HCT116 (cell line): ENCODE data around the gene RNF186. TPM values are rescaled to one million over a fixed set of nuclear protein-coding genes. Genes with fewer than 3 reads are reported as not detected.

Source experiments
- ATAC-seq: fragments of 200-7000 bp; cut with Tn5 transposase; 2 replicates; pipeline ENCODE4 v1.9.1; 2020; ENCODE audit warnings: mild to moderate bottlenecking, moderate library complexity
- BruUV-seq: library from RNA; stranded (reverse); fragments of 400-500 nt; replicated peaks from 2 replicates; lab custom pipeline; 2021; lab: Mats Ljungman, UMichigan
- CTCF ChIA-PET: fragments of 300-600 bp; sonication (Branson Sonifier 250); formaldehyde crosslinking; loops from one replicate; lab custom pipeline; 2021; ENCODE audit warnings: antibody characterized with exemption; lab: Charles Lee
- POLR2A ChIA-PET: fragments of 300-600, 350-600 bp; sonication (Branson Sonifier 250); formaldehyde crosslinking; loops from one replicate; lab custom pipeline; 2021; ENCODE audit warnings: antibody characterized with exemption; lab: Charles Lee
- RAD21 ChIA-PET, 2 experiments: fragments of 300-600 bp; sonication (Branson Sonifier 250); formaldehyde crosslinking; loops; one replicate each; lab custom pipeline; 2023; ENCODE audit warnings: low total read pairs in 2 of 2; ENCODE audit not compliant: uncharacterized antibody in 2 of 2, unreplicated experiment in 2 of 2, low non-redundant PET in 1 of 2; lab: Charles Lee
- DNase-seq: peaks from one replicate; pipeline ENCODE4 v3.0.0-alpha.2; 2010; ENCODE audit warnings: low read depth, low spot score
- H2AFZ ChIP-seq: fragments of 200-600 bp; shearing (Covaris generic), sonication (generic); 2 replicates; pipeline ENCODE4 v1.6.1; 2017; ENCODE audit warnings: low read depth, mixed run types, mixed read lengths, antibody characterized with exemption, low read length; ENCODE audit not compliant: poor library complexity, severe bottlenecking
- H3K27ac ChIP-seq: 2 replicates; pipeline ENCODE4 v1.5.1; 2012; ENCODE audit warnings: low read depth, low read length
- H3K27me3 ChIP-seq: fragments of 200-600 bp; sonication (generic); 2 replicates; pipeline ENCODE4 v1.6.1; 2016; ENCODE audit warnings: mixed run types, low read length, mixed read lengths; ENCODE audit not compliant: insufficient read depth
- H3K36me3 ChIP-seq, 2 experiments: fragments of 200-500 bp in 1 of 2; fragments of 200-600 bp in 1 of 2; sonication (Bioruptor generic) in 1 of 2; sonication (generic) in 1 of 2; 2 replicates each; pipeline versions ENCODE4 v1.5.1 to v1.6.1; 2014 to 2016; ENCODE audit warnings: low read length in 2 of 2, inconsistent platforms in 1 of 2, mixed read lengths in 1 of 2, mixed run types in 1 of 2; ENCODE audit not compliant: insufficient read depth in 2 of 2, control insufficient read depth in 1 of 2
- H3K4me1 ChIP-seq, 2 experiments: fragments of 200-600 bp in 1 of 2; sonication (generic) in 1 of 2; 2 replicates each; pipeline versions ENCODE4 v1.5.1 to v1.6.1; 2012 to 2017; ENCODE audit warnings: low read length in 2 of 2, inconsistent platforms in 1 of 2, mild to moderate bottlenecking in 1 of 2, mixed read lengths in 1 of 2, mixed run types in 1 of 2, moderate library complexity in 1 of 2; ENCODE audit not compliant: insufficient read depth in 2 of 2, control insufficient read depth in 1 of 2
- H3K4me2 ChIP-seq: fragments of 200-600 bp; sonication (generic); 2 replicates; pipeline ENCODE4 v1.6.1; 2017; ENCODE audit warnings: mixed run types, low read length, mixed read lengths
- H3K4me3 ChIP-seq, 2 experiments: fragments of 200-600 bp in 1 of 2; sonication (generic) in 1 of 2; replicated peaks in 1 of 2; 2 replicates each; pipeline ENCODE4 v1.5.1; 2011 to 2016; ENCODE audit warnings: low read length in 2 of 2, control low read depth in 1 of 2, low read depth in 1 of 2, mild to moderate bottlenecking in 1 of 2, mixed read lengths in 1 of 2, mixed run types in 1 of 2
- H3K79me2 ChIP-seq: fragments of 200-600 bp; sonication (generic); 2 replicates; pipeline ENCODE4 v1.6.1; 2017; ENCODE audit warnings: mild to moderate bottlenecking, mixed run types, low read length, moderate library complexity, mixed read lengths; ENCODE audit not compliant: insufficient read depth
- H3K9ac ChIP-seq: fragments of 200-600 bp; sonication (generic); 2 replicates; pipeline ENCODE4 v1.6.1; 2016; ENCODE audit warnings: low read length, mixed read lengths
- H3K9me2 ChIP-seq: fragments of 200-600 bp; sonication (generic), shearing (Covaris generic); 2 replicates; pipeline ENCODE4 v1.6.1; 2017; ENCODE audit warnings: mixed run types, mild to moderate bottlenecking, moderate library complexity; ENCODE audit not compliant: insufficient read depth
- H3K9me3 ChIP-seq, 2 experiments: fragments of 200-500 bp in 1 of 2; fragments of 200-600 bp in 1 of 2; sonication (Bioruptor generic) in 1 of 2; sonication (generic) in 1 of 2; 2 replicates each; pipeline ENCODE4 v1.6.1; 2014 to 2017; ENCODE audit warnings: low read length in 2 of 2, mixed read lengths in 2 of 2, inconsistent platforms in 1 of 2, low read depth in 1 of 2, mild to moderate bottlenecking in 1 of 2, mixed run types in 1 of 2, moderate library complexity in 1 of 2; ENCODE audit not compliant: control insufficient read depth in 1 of 2, insufficient read depth in 1 of 2
- H4K20me1 ChIP-seq: fragments of 200-600 bp; sonication (generic), shearing (Covaris generic); 2 replicates; pipeline ENCODE4 v1.6.1; 2017; ENCODE audit warnings: mixed run types, mild to moderate bottlenecking, moderate library complexity; ENCODE audit not compliant: insufficient read depth
- CEBPB ChIP-seq: IDR thresholded peaks from 2 replicates; pipeline ENCODE4 v1.6.1; 2012; ENCODE audit warnings: low read depth
- EGR1 ChIP-seq: IDR thresholded peaks from 2 replicates; pipeline ENCODE4 v1.6.1; 2012; ENCODE audit warnings: low read depth
- POLR2A ChIP-seq: IDR thresholded peaks from 2 replicates; pipeline ENCODE4 v1.7.0; 2011; ENCODE audit warnings: borderline replicate concordance; ENCODE audit not compliant: insufficient read depth, insufficient read length; ENCODE audit errors: extremely low read depth
- POLR2AphosphoS5 ChIP-seq: IDR thresholded peaks from 2 replicates; pipeline ENCODE4 v1.6.1; 2011; ENCODE audit warnings: mild to moderate bottlenecking, low read depth, low read length, moderate library complexity
- RAD21 ChIP-seq: IDR thresholded peaks from 2 replicates; pipeline ENCODE4 v1.6.1; 2012; ENCODE audit warnings: low read depth, mild to moderate bottlenecking
- SIN3A ChIP-seq: IDR thresholded peaks from 2 replicates; pipeline ENCODE4 v1.6.1; 2012; ENCODE audit warnings: low read depth
- SP1 ChIP-seq: IDR thresholded peaks from 2 replicates; pipeline ENCODE4 v1.6.1; 2012; ENCODE audit warnings: low read depth
- TCF7L2 ChIP-seq: IDR thresholded peaks from 2 replicates; pipeline ENCODE4 v1.7.0; 2011; ENCODE audit warnings: borderline replicate concordance, inconsistent platforms; ENCODE audit not compliant: insufficient read depth, insufficient read length; ENCODE audit errors: extremely low read depth
- YY1 ChIP-seq: IDR thresholded peaks from 2 replicates; pipeline ENCODE4 v1.6.1; 2011; ENCODE audit warnings: low read length, low read depth, moderate library complexity, mild to moderate bottlenecking; ENCODE audit not compliant: insufficient replicate concordance; ENCODE audit errors: extremely low read depth
- ZFX ChIP-seq: fragments of 450-650 bp; IDR thresholded peaks from 2 replicates; pipeline ENCODE4 v1.6.1; 2017
- ZNF274 ChIP-seq: fragments of 200-500 bp; sonication (Bioruptor generic); IDR thresholded peaks from 2 replicates; pipeline ENCODE4 v1.6.1; 2014; ENCODE audit warnings: mild to moderate bottlenecking, low read depth, low read length, inconsistent platforms
- intact Hi-C: fragments of 100-400 bp; cut with micrococcal nuclease; formaldehyde crosslinking; loops from 2 replicates; pipeline ENCODE4 v1.10.0; 2022
- total RNA-seq: library from RNA; stranded (reverse); gene quantifications from one replicate; pipeline ENCODE4 v1.2.1, GENCODE V29; 2021; ENCODE audit not compliant: unreplicated experiment
- TF ChIP-seq, protein P1 (sequence below), 3 experiments: fragments of 200-600 bp in 1 of 3; sonication (generic) in 1 of 3; IDR thresholded peaks in 2 of 3; conservative IDR thresholded peaks in 1 of 3; 2 replicates each; pipeline ENCODE4 v1.5.1; 2012 to 2017; ENCODE audit warnings: low read depth in 2 of 3, low read length in 2 of 3, antibody characterized with exemption in 1 of 3, borderline replicate concordance in 1 of 3, control low read depth in 1 of 3, mild to moderate bottlenecking in 1 of 3, mixed read lengths in 1 of 3, mixed run types in 1 of 3, moderate library complexity in 1 of 3; ENCODE audit not compliant: insufficient read depth in 1 of 3
- TF ChIP-seq, protein P2 (sequence below): IDR thresholded peaks from 2 replicates; pipeline ENCODE4 v1.6.1; 2012; ENCODE audit warnings: low read depth
- TF ChIP-seq, protein P3 (sequence below): IDR thresholded peaks from 2 replicates; pipeline ENCODE4 v1.6.1; 2012

The RNF186 gene
- total RNA-seq, 1 experiment from 2014 or later, result not detected

DNA sequence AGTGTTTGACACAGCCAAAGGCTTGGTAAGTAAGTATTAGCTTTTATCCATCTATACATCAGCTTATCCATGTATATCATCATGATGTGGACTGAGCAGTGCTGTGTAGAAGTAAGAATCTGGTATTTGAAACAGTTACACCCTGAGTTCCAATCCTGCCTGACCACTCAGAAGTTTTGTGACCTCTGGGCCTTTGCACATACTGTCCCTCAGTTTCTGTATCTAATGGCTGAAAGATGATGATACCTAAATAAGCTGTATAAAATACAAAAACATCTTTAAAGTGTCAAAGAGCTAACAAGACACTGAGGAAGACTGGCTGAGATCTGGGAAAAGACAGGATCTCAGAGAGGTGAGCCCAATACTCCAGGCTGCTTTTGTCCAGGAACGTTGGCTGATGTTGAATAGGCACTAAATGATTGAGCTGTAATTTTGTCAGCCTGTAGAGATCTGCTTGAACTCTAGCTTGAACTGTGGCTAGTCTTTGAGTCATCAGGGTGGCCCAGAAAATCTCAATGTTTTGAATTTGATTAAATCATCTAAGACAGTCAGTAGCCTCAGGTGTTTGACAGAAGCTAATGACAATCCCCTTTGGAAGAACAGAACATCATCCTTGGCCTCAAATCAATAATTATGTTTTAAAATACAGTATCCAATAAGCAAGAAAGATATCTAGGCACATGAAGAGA is 46.9 kb upstream of the RNF186 start:
- ChIA-PET RAD21 (no interaction called here), CTCF (no interaction called here), POLR2A (no interaction called here)
- no peak overlapping the region for H3K4me3 ChIP-seq
- no peaks in the 10 kb centered on the region for H3K36me3 ChIP-seq
- H3K4me1 ChIP-seq, result peaks cover 9 to 18% of the 10 kb centered on the region in 2 experiments; a peak in 3 of 4 replicates
- H3K79me2 ChIP-seq, result no peaks in the 10 kb centered on the region
- peaks cover 3 to 4% of the 10 kb centered on the region in 2 experiments; a peak in 1 of 4 replicates for H3K9me3 ChIP-seq
- H2AFZ ChIP-seq, result no peak overlapping the region
- DNase-seq (no peak), ATAC-seq (no peak)
- H4K20me1 ChIP-seq, result no peaks in the 10 kb centered on the region
- no peak overlapping the region for H3K9ac ChIP-seq
- H3K9me2 ChIP-seq, result no peaks in the 10 kb centered on the region
- no peak for TF ChIP-seq ZFX
- no peak for TF ChIP-seq CEBPB
- no peak for TF ChIP-seq RAD21
- H3K4me2 ChIP-seq, result no peak overlapping the region
- H3K27ac ChIP-seq, result no peak overlapping the region
- intact Hi-C loops, result no loop called here
- H3K27me3 ChIP-seq, result no peaks in the 10 kb centered on the region
- no TSS peak for BruUV-seq

DNA sequence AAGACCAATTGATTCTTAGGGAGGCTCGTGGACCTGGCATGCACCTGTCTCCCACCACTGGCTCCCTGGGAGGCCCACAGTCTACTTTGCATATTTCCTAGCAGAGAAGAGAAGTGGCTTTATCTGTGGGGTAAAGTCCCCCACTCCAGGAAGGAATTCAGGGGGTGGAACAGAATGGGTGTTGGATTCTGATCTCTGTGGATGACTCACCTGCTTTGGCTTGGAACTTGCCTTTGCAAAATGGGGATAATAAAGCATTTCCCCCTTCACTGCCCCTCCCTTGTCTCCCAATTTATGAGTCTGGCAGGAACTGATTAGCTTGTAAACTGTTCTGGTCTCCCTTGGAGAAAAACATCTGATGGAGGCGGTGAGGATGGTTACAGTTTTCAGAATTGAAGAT is 46.0 kb upstream of the RNF186 start:
- Histone ChIP-seq H2AFZ (no peak overlapping the region), H3K27ac (no peak overlapping the region), H3K4me1 (peaks cover 6 to 12% of the 10 kb centered on the region in 2 experiments; a peak in 3 of 4 replicates), H3K4me2 (peak overlapping the region; percentile 37), H3K9me2 (no peaks in the 10 kb centered on the region), H3K27me3 (no peaks in the 10 kb centered on the region), H3K9ac (no peak overlapping the region), H3K9me3 (peaks cover 3 to 4% of the 10 kb centered on the region in 2 experiments; a peak in 1 of 4 replicates), H3K79me2 (no peaks in the 10 kb centered on the region), H3K36me3 (no peaks in the 10 kb centered on the region), H3K4me3 (no peak overlapping the region), H4K20me1 (no peaks in the 10 kb centered on the region)
- DNase-seq, result no peak
- no TSS peak for BruUV-seq
- intact Hi-C loops, result no loop called here
- ChIA-PET RAD21 (no interaction called here), CTCF (no interaction called here), POLR2A (no interaction called here)
- ATAC-seq, result no peak; the same call in 1 of the 2 replicates
- TF ChIP-seq ZFX (no peak), SIN3A (no peak), ZNF274 (no peak), POLR2A (no peak), EGR1 (peak; percentile 57), YY1 (no peak), POLR2AphosphoS5 (no peak), SP1 (no peak), CEBPB (no peak), RAD21 (no peak), TCF7L2 (no peak)
- TF ChIP-seq, protein P1, sequence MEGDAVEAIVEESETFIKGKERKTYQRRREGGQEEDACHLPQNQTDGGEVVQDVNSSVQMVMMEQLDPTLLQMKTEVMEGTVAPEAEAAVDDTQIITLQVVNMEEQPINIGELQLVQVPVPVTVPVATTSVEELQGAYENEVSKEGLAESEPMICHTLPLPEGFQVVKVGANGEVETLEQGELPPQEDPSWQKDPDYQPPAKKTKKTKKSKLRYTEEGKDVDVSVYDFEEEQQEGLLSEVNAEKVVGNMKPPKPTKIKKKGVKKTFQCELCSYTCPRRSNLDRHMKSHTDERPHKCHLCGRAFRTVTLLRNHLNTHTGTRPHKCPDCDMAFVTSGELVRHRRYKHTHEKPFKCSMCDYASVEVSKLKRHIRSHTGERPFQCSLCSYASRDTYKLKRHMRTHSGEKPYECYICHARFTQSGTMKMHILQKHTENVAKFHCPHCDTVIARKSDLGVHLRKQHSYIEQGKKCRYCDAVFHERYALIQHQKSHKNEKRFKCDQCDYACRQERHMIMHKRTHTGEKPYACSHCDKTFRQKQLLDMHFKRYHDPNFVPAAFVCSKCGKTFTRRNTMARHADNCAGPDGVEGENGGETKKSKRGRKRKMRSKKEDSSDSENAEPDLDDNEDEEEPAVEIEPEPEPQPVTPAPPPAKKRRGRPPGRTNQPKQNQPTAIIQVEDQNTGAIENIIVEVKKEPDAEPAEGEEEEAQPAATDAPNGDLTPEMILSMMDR (IDR thresholded peaks at IDR 0.05 in 2 of 3, conservative IDR thresholded peaks at IDR 0.05 in 1 of 3; ENCODE audit: borderline replicate concordance in 1 of 3, insufficient read depth in 1 of 3, low read depth in 2 of 3, low read length in 2 of 3), result no peak
- TF ChIP-seq, protein P2, sequence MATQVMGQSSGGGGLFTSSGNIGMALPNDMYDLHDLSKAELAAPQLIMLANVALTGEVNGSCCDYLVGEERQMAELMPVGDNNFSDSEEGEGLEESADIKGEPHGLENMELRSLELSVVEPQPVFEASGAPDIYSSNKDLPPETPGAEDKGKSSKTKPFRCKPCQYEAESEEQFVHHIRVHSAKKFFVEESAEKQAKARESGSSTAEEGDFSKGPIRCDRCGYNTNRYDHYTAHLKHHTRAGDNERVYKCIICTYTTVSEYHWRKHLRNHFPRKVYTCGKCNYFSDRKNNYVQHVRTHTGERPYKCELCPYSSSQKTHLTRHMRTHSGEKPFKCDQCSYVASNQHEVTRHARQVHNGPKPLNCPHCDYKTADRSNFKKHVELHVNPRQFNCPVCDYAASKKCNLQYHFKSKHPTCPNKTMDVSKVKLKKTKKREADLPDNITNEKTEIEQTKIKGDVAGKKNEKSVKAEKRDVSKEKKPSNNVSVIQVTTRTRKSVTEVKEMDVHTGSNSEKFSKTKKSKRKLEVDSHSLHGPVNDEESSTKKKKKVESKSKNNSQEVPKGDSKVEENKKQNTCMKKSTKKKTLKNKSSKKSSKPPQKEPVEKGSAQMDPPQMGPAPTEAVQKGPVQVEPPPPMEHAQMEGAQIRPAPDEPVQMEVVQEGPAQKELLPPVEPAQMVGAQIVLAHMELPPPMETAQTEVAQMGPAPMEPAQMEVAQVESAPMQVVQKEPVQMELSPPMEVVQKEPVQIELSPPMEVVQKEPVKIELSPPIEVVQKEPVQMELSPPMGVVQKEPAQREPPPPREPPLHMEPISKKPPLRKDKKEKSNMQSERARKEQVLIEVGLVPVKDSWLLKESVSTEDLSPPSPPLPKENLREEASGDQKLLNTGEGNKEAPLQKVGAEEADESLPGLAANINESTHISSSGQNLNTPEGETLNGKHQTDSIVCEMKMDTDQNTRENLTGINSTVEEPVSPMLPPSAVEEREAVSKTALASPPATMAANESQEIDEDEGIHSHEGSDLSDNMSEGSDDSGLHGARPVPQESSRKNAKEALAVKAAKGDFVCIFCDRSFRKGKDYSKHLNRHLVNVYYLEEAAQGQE, result no peak
- TF ChIP-seq, protein P3, sequence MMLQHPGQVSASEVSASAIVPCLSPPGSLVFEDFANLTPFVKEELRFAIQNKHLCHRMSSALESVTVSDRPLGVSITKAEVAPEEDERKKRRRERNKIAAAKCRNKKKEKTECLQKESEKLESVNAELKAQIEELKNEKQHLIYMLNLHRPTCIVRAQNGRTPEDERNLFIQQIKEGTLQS, result no peak
